Activated CD4-positive, CD25-positive, alpha-beta regulatory T cell treated with anti-CD3 and anti-CD28 coated beads, Interleukin-2, amount 50 U/mL, for 72 hours (primary cell): ENCODE results near the gene TTPAL.

Experiments used
- DNase-seq: peaks from one replicate; pipeline ENCODE4 v3.0.0; 2021

The TTPAL gene

GRCh38 chr20:44502968-44503367 is 27.3 kb downstream of the TTPAL start:
- no peak for DNase-seq

- DNase-seq, result no peak
Measured at GRCh38 chr20:44504402-44505307, 29.0 kb downstream of the TTPAL start.

GRCh38 chr20:44509762-44510161 is 34.1 kb downstream of the TTPAL start:
- DNase-seq, result no peak

GRCh38 chr20:44513871-44514270 is 38.2 kb downstream of the TTPAL start:
- DNase-seq, result no peak

GRCh38 chr20:44516491-44516890 is 40.8 kb downstream of the TTPAL start:
- DNase-seq, result no peak

- no peak for DNase-seq
Measured at GRCh38 chr20:44517454-44517853, 41.8 kb downstream of the TTPAL start.

- no peak for DNase-seq
Measured at GRCh38 chr20:44518248-44518647, 42.6 kb downstream of the TTPAL start.

- no peak for DNase-seq
Measured at GRCh38 chr20:44520881-44521280, 45.2 kb downstream of the TTPAL start.

GRCh38 chr20:44521484-44522481 is 46.1 kb downstream of the TTPAL start, which contains the start of gene SERINC3:
Gene SERINC3, minus strand, starts transcription at chr20:44522070. Its CDS starts 119 bp downstream, at chr20:44521951.
- DNase-seq, result peak; percentile 96

- DNase-seq, result no peak
Measured at GRCh38 chr20:44522841-44523240, 47.2 kb downstream of the TTPAL start.

- DNase-seq, result no peak
Measured at GRCh38 chr20:44523746-44524145, 48.1 kb downstream of the TTPAL start.

- no peak for DNase-seq
Measured at GRCh38 chr20:44526129-44526528, 50.5 kb downstream of the TTPAL start.

GRCh38 chr20:44527716-44528199 is 52.1 kb downstream of the TTPAL start:
- no peak for DNase-seq

- no peak for DNase-seq
Measured at GRCh38 chr20:44528309-44528708, 52.6 kb downstream of the TTPAL start.

- no peak for DNase-seq
Measured at GRCh38 chr20:44532259-44532980, 56.7 kb downstream of the TTPAL start.

- no peak for DNase-seq
Measured at GRCh38 chr20:44532981-44533331, 57.3 kb downstream of the TTPAL start.

- no peak for DNase-seq
Measured at GRCh38 chr20:44533928-44534327, 58.3 kb downstream of the TTPAL start.

GRCh38 chr20:44536175-44536574 is 60.5 kb downstream of the TTPAL start:
- no peak for DNase-seq

- no peak for DNase-seq
Measured at GRCh38 chr20:44537993-44538392, 62.3 kb downstream of the TTPAL start.

GRCh38 chr20:44540834-44541233 is 65.2 kb downstream of the TTPAL start:
- no peak for DNase-seq

- no peak for DNase-seq
Measured at GRCh38 chr20:44541992-44542391, 66.3 kb downstream of the TTPAL start.

GRCh38 chr20:44542890-44543289 is 67.2 kb downstream of the TTPAL start:
- DNase-seq, result no peak

GRCh38 chr20:44543358-44543757 is 67.7 kb downstream of the TTPAL start:
- no peak for DNase-seq
